ENCODE measurements around the gene HIVEP3.

GRCh38 chr1:41664861-41665640, 253.7 kb downstream of the HIVEP3 start:
- no peak for TF ChIP-seq CTCF (optimal IDR thresholded peaks at IDR 0.05 in 1 of 3, IDR thresholded peaks at IDR 0.05 in 1 of 3, conservative IDR thresholded peaks at IDR 0.05 in 1 of 3; ENCODE audit: extremely low read depth in 1 of 3, insufficient read depth in 2 of 3, low read length in 3 of 3)
- TF ChIP-seq EZH2 (IDR thresholded peaks at IDR 0.05; ENCODE audit: low read length) = no peak

Data from keratinocyte (primary cell).